GM19452 (cell line): ENCODE measurements around the gene GPR146.
A peak's percentile ranks its signal among the peaks of the same experiment; 100 is the strongest.
"Not testable (repeated sequence)": the region's sequence is repeated elsewhere in the genome, so short reads cannot be mapped to it uniquely, and the experiment has no call there.

ENCODE experiments used
- ATAC-seq: cut with Tn5 transposase; IDR thresholded peaks from one replicate; pipeline ENCODE4 v1.9.1; 2021; ENCODE audit not compliant: unreplicated experiment

The GPR146 gene, protein sequence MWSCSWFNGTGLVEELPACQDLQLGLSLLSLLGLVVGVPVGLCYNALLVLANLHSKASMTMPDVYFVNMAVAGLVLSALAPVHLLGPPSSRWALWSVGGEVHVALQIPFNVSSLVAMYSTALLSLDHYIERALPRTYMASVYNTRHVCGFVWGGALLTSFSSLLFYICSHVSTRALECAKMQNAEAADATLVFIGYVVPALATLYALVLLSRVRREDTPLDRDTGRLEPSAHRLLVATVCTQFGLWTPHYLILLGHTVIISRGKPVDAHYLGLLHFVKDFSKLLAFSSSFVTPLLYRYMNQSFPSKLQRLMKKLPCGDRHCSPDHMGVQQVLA

DNA sequence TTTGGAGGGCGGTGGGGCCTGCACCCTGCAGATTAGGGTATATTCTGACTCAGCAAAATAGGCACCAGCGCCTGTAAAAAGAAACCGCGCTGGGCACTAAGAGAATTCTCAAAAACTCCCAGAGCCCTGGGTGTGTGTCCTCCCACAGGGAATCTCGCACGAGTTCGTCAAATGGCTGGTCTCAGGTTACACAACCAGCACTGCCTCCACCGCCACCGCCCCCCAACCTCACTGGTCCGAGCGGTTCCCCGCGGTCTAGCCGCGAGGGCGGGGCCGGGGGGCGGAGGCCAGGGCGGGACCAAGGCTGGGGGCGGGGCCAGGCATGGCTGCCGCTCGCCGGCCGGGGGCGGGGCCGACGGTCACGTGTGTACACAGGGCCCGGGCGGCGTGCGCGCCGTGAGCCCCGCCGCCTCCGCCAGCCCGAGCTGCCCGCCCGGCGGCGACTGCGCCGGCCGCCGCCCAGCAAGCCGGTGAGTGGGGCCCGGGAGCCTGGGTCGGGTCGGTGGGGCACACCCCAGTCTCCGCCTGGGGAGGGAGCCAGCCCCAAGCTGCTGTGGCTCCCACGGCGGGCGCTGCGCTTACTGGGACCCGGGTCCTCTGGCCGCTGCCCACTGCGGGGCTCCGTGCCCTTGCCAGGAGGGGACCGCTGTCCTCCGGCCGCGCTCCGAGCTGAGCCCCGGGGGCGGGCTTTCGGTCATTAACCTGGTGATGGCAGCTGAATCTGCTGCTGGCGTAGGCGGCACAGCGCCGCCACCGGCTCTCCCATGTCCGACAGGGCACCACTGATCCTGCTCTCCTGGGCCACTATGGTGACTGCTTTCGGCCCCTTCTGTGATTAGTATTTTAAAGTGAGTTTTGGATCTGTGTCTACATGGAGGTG is at the start of gene GPR146:
GPR146 (plus strand) TSS at position 358 of the 880 bp plus-strand sequence. CDS start 12,970 bp downstream, outside the sequence.
- peak; percentile 94 for ATAC-seq

DNA sequence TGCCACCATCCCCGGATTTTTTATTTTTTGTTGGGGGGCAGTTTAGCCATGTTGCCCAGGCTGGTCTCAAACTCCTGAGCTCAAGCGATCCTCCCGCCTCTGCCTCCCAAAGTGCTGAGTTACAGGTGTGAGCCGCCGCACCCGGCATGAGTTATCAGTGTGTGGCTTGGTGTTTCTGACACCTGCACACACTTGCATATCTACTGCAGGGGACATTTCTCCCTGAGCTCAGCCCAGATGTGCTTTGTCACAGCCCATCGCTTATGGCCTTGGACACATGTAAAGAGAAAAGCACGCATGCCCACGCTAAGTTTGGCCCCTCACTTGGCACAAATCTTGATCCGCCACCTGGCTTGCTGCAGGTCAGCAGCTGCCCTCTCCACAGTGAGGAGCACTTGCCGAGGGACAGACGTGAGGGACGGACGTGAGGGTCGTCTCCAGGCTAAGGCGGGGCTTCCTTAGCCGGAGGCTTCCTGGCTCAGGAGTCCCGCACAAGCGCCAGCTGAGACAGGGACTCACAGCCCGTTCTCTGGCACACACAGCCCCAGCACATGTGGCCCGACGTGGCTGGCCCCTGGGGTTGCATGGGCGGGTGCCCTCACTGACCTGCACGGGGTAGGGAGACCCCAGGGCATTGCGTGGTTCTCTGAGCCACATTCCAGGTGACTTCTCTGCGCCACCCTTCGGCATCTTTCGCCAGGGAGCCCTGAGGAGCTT is 49.6 kb upstream of the GPR146 start:
- ATAC-seq: no peak

DNA sequence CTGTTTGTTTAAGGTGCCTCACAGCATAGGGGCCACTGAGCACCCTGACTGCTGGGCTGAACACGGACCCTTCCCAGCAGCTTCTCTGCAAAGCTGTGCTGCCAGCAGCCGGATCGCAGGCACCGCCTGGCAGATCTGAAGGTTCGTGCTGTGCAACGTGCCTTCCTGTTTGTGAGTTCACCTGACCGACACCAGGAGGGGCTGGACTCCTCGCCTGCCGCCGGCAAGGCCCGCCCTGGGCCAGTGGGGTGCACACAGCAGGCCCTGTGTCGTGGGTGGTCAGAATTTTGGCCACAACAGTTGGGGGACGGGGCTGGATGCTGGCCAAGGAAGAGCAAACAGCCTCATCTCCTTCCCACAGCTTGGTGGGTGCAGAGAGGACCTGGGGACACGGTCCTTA is 48.8 kb upstream of the GPR146 start:
- ATAC-seq: no peak

DNA sequence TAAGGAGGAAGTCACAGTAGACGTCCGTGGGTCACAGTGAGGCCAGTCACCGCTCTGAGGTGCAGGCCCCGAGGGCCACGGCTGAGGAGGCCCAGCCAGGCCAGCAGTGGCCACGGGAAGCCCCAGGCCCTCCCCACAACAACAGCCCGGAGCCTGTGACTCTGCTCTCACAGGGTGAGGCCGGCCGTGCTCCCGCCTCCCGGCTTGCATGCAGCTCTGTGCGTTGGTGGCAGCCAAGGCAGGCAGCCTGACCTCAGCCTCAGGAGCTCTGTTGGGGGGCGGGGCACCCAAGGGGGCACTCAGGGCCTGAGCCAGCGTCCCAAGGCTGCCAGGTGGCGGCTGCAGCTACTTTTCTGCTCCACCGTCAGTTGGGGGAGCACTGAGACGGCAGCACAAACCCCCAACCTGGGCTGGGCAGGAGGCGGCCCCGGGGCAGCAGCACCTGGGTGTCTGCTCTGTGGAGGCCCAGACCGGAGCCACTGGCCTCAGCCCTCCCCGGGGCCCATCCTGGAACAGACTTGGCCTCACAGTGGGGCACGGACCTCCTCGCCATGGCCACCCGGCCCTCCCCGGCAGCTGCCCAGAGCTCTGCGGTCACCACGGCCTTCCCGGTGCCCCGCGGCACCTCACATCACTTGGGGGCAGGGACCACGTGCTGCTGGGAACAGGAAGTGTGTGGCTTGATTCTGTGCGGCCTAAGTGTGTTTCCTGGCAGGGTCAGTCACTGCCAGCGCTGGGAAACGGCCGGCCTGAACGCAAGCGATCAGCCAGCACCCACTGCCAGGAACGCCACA is 48.1 kb upstream of the GPR146 start:
- no peak for ATAC-seq

DNA sequence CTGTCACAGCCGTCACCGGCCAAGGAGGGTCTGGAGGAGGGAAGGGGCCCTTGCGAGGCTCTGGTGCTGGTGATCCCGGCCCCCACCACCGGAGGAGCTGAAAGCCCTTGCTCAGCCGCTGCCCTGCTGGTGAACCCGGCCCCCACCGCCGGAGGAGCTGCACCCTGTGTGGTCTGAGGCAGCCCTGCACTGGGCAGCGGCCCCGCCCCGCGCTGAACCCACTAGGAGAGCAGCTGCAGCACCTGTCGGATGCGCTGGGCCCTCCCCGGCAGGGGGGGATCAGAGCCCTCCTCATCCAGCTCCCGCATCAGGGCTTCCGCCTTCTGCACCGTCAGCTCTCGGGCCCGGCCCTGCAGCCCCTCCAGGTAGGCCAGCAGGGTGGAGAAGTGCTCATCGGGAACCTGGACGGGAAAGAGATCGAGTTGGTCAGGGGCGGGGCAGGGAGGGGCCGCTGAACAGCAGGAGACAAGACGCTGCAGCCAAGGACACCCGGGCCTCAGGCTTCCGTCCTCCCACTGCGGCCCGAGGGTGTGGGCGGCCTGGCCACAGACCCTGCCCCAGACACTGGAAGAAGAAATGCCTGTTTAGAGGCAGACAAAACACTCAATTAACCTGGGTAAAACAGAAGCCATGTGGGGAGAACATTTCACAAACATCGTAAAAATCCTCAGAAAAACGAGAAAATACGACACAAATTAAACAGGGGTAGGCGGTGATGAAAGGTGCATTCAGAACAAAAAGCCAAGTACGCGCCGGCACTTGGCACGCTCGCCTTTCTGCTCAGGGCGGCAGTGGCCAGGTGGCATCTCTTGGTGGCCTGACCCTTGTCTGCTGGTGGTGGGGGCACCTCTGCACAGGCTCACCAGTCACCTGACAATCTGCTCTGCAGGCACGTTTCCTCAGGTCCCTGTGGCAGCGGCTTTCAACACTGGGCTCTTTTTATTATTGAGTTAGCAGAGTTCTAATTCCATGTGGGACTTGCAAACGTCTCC is 46.6 kb upstream of the GPR146 start:
- ATAC-seq: no peak

DNA sequence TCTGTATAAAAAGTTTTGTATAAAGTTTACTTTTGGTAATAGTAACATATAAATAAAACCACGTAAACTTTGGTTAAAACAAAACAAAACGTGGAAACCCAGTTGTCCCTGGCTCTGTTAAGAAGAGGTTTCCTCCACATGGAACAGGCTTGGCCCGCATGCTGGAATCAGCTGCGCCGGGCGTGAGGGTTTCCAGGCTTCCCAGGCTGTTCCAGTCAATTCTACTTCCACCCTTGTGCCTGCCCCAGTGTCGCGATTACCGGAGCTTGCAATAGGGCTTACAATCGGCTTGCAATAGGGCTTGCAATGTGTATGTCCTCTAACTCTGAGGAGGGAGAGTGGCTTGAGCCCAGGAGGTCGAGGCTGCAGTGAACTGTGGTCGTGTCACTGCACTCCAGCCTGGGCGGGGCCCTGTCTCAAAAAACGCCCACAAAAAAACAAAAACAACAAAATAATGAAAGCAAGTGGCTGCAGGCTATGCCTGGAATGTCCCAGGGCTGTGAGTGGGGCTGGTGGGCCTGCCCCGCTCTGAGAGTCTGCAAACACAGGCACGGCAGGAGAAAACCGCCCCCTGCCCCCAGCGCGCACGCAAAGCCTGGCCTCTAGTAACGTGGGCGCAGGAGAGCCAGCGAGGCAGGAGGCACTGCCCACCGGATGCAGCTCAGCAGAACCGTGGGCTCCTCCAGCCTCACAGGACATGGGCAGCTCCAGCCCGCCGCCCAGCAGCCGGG is 45.0 kb upstream of the GPR146 start:
- ATAC-seq: no peak

DNA sequence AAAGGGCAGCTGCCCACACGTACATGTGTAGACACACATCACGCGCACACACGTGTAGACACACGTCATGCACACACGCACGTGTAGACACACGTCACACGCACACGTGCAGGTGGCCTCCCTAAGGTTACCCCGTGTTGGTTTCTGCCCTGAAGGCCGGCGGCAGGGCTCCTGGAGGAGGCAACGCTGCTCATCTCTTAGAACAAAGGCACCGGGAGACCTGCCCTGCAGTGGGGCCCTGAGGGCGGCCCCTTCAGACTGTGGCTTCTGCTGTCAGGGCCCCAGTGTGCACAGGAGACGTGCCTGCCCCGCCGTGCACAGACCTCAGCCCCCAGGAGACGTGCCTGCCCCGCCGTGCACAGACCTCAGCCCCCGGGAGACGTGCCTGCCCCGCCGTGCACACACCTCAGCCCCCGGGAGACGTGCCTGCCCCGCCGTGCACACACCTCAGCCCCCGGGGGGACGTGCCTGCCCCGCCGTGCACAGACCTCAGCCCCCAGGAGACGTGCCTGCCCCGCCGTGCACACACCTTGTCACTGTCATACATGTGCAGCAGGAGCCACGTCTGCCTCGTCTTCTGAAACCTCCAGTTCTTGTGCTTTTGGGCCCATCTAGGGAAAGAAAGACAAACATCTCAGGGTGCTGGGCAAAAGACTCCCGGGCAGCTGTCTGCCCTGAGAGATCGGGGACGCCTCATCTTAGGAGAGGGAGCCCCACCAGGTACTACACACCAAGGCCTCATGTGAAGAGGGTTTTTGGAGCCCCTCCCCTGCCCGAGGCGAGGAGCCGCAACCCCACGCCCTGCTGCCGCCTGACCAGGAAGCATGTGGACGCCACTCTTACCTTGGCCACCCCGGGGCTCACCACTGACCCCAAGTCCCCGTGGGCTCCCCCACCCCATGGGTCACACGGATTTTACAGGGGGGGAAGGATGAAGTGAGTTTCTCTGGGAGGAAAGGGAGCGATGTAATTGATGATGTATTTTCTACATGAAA is 44.1 kb upstream of the GPR146 start:
- no peak for ATAC-seq

DNA sequence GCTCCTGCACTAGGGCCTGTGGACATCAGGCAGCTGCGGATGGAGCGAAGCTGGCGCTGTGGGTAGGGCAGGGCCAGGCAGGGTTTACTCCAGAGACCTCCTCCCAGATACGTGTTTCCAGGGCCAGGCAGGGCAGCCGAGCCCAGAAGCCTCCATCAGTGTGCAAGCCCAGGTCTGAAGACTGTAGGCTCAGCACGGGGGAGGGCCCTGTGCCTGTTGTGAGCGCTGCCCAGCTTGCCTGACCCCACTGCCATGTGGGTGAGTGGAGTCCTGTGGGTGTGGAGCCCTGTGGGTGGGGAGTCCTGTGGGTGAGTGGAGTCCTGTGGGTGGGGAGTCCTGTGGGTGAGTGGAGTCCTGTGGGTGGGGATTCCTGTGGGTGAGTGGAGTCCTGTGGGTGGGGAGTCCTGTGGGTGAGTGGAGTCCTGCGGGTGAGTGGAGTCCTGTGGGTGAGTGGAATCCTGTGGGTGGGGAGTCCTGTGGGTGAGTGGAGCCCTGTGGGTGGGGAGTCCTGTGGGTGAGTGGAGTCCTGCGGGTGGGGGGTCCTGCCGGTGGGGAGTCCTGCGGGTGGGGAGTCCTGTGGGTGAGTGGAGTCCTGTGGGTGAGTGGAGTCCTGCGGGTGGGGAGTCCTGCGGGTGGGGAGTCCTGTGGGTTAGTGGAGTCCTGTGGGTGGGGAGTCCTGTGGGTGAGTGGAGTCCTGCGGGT is 43.1 kb upstream of the GPR146 start:
- ATAC-seq: not testable (repeated sequence)

DNA sequence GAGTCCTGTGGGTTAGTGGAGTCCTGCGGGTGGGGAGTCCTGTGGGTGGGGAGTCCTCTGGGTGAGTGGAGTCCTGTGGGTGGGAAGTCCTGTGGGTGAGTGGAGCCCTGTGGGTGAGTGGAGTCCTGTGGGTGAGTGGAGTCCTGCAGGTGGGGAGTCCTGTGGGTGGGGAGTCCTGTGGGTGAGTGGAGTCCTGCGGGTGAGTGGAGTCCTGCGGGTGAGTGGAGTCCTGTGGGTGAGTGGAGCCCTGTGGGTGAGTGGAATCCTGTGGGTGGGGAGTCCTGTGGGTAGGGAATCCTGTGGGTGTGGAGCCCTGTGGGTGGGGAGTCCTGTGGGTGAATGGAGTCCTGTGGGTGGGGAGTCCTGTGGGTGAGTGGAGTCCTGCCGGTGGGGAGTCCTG is 42.3 kb upstream of the GPR146 start:
- ATAC-seq: not testable (repeated sequence)

DNA sequence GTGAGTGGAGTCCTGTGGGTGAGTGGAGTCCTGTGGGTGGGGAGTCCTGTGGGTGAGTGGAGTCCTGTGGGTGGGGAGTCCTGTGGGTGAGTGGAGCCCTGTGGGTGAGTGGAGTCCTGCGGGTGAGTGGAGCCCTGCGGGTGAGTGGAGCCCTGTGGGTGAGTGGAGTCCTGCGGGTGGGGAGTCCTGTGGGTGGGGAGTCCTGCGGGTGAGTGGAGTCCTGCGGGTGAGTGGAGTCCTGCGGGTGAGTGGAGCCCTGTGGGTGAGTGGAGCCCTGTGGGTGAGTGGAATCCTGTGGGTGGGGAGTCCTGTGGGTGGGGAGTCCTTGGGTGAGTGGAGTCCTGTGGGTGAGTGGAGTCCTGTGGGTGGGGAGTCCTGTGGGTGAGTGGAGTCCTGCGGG is 41.9 kb upstream of the GPR146 start:
- not testable (repeated sequence) for ATAC-seq

DNA sequence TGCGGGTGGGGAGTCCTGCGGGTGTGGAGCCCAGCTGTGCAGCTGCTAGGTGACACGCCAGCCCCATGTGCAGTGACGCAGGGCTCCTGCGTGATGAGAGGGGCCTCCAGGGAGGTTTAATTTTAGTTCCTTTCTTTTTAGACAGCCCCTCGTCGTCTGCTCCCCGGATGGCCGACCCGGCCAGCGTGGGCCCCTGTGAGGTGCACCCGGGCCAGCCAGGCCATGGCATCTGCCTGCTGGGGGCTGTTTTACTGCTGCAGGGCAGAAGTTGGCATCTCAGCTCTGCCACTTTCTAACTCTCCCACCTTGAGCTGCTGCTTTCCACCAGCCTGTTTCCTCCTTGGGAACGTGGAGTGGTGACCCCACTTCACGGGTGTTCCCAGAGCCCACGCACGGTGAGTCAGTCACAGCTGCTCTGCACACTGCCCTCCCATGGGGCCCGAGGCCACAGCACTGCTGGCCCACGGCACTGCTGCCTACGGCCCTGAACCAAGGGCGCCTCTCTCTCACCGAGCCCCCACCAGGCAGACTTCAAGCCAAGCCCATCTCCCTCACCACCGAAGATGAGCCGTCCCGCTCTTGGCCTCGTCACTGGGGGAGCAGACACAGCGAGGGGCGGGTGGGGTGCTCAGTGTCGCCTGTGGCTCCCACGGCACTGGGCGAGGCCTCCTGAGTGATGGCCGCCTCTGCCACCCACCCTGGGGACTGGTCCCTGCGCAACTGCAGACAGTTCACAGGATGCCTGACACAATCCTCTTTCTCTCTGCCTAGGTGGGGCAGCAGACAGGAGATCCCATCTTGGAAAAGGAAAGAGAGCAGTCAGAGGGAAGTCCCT is 40.1 kb upstream of the GPR146 start:
- ATAC-seq: no peak

DNA sequence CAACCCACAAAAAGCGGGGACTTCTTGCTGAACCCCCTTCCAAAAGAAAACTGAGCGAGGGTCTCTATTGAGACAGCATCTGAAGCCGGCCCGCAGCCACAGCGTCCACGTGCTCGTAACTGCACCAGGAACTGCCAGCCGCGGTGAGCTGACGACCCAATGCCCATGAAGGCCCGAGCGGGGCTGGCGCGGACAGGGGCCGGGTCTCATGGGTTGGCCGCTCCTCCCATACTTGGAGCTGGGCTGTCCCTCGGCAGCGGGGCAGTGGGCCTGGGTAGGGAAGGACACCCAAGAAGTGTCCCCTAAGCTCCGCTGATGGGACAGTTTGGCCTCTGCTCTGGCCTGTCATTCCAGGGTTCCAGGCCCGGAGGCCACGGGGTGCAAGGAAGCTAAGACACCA is 39.0 kb upstream of the GPR146 start:
- ATAC-seq: no peak

DNA sequence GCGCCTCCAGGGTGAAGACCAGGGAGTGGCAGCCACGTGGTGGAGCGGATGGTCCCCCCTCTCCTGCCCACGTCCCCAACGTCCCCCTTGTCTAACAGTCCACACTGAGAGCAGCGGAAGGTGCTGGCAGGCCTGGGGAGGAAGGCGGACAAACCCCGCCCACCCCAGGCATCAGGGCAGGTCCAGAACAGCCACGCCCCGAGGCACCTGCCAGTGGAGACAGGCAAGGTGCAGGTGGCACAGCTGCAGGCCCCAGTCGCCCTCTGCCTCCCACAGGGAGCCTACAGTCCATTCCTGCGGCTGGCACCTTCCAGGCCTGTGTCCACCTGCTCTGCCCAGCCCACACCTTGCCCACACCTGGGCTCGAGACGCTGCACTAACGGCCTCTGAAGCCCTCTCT is 36.4 kb upstream of the GPR146 start:
- ATAC-seq: no peak

DNA sequence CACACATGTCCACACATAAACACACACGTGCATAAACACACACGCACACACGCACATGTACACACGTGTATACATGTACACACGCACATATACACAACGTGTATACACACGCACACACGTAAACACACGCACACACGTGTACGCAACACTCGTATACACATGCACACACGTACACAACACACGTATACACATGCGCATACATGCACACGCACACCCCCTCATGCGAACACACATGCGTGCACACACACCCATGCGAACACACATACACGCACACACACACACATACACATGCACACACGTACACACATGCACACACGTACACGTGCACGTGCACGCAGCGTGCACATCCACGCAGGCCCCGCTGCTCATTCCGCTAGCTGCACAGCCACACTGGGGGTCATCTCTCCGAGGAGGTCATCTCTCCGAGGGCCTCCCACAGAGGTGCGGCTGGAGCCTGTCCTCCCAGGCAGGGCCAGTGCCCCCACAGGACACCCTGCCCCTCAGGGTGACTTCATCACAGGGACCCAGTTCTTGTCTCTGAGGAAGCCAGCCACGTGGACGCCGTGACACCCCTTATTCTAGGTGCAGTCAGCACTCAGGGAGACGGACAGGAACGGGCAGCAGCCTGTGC is 35.5 kb upstream of the GPR146 start:
- no peak for ATAC-seq

DNA sequence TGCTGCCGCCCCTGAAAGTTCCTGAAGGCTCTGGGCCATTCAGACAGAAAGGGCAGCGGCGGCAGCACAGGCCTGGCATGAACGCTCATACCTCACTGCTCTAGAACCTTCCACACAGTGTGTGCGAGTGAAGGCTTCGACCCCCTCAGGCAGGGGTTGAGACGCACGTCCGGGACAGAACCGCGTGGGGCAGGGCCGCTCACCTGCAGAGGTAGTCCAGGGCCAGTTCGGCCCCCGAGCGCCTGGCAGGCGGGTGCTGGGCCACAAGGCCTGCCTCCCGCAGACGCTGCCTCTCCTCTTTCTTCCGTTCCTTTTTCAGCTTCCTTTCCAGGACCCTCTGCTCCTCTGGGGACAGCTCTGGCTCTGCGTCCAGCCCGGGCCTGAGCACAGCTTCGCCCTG is 34.6 kb upstream of the GPR146 start:
- no peak for ATAC-seq

DNA sequence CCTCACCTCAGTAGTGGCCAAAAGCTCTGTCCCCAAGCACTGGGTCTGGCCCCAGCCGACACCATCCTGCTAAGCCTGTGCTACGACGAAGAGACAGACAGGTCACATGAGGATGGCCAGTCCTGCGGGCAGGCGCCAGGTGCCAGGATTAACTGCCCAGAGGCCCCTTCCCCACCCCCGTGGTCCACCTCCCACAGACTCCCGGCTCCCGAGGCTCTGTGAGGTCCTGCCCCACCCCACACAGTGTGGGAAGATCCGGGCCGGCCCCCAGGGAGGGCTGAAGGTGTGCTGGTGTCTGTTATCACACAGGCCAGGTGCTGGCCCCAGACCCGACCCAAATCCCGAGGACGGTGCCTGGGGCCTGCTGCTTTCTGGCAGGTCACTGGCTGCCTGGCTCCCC is 34.1 kb upstream of the GPR146 start:
- ATAC-seq: no peak
